SU-DHL-6 (cell line): Measurements from ENCODE around the gene RDH14.

Experiments used
- EZH2phosphoT487 ChIP-seq: fragments of 200-600 bp; sonication (generic), shearing (Covaris generic); conservative IDR thresholded peaks from 2 replicates; pipeline ENCODE4 v1.6.1; 2018; ENCODE audit warnings: mild to moderate bottlenecking, antibody characterized with exemption, low read length, moderate library complexity, mixed read lengths
- TF ChIP-seq, protein P1 (sequence below): fragments of 200-600 bp; sonication (generic); IDR thresholded peaks from one replicate; pipeline ENCODE4 v1.5.1; 2017; ENCODE audit warnings: antibody characterized with exemption, mild to moderate bottlenecking, low read length, moderate library complexity; ENCODE audit not compliant: insufficient read depth, poor library complexity, severe bottlenecking

- TF ChIP-seq, protein P1, sequence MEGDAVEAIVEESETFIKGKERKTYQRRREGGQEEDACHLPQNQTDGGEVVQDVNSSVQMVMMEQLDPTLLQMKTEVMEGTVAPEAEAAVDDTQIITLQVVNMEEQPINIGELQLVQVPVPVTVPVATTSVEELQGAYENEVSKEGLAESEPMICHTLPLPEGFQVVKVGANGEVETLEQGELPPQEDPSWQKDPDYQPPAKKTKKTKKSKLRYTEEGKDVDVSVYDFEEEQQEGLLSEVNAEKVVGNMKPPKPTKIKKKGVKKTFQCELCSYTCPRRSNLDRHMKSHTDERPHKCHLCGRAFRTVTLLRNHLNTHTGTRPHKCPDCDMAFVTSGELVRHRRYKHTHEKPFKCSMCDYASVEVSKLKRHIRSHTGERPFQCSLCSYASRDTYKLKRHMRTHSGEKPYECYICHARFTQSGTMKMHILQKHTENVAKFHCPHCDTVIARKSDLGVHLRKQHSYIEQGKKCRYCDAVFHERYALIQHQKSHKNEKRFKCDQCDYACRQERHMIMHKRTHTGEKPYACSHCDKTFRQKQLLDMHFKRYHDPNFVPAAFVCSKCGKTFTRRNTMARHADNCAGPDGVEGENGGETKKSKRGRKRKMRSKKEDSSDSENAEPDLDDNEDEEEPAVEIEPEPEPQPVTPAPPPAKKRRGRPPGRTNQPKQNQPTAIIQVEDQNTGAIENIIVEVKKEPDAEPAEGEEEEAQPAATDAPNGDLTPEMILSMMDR, result no peak
- no peak for TF ChIP-seq EZH2phosphoT487
Measured at GRCh38 chr2:18518116-18519111, 42.0 kb downstream of the RDH14 start.
